K562 treated with DMSO at 1 percent for 24 hours (cell line): ENCODE results near the gene PRSS16. TPM values are rescaled to one million over a fixed set of nuclear protein-coding genes. Genes with fewer than 3 reads are reported as not detected.

Experiments
- total RNA-seq: library from RNA; unstranded; fragments of 300-600 nt; gene quantifications from 2 replicates; pipeline ENCODE4 v1.2.3, GENCODE V29; 2022; ENCODE audit warnings: low read depth; ENCODE audit not compliant: insufficient read depth

PRSS16 gene, protein sequence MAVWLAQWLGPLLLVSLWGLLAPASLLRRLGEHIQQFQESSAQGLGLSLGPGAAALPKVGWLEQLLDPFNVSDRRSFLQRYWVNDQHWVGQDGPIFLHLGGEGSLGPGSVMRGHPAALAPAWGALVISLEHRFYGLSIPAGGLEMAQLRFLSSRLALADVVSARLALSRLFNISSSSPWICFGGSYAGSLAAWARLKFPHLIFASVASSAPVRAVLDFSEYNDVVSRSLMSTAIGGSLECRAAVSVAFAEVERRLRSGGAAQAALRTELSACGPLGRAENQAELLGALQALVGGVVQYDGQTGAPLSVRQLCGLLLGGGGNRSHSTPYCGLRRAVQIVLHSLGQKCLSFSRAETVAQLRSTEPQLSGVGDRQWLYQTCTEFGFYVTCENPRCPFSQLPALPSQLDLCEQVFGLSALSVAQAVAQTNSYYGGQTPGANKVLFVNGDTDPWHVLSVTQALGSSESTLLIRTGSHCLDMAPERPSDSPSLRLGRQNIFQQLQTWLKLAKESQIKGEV
- total RNA-seq: 72.5 and 74.5 TPM in 2 replicates

DNA sequence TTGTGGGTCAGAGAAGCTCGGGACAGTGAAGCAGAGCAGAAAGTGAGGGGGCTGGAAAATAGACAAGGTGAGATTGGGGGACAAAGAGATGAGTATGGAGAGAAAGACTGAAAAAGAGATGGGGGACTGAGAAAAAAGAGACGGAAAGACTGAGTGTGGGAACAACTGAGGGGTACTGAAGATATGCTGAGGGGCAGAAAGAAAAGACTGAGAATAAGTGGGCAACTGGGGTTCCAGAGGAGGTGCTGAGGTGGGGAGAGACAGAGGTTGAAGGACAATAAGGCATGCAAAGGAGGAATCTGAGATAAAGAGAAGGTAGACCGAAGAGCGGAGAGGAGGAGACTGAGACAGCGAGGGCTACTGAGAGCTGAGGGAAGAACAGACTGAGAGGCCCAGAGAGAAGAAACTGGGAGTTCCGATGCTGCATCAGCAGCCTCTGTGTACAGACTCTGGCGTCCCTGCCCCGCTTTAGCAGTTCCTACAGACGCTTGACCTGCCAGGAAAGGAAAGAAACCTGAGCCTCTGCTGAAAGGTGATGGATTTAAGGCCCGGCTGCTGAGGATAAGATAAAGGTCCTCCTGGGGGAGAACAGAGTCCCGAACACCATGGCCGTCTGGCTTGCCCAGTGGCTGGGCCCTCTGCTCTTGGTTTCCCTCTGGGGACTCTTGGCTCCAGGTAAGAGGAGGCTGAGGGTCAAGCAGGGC, at the start of gene PRSS16:
Gene PRSS16 (plus strand): TSS at position 569 of the 704 bp plus-strand sequence. CDS start 37 bp downstream, at position 606.

Other genes with a start within 250 kb of the PRSS16 start
- not detected in 2 replicates for gene POM121L2, start 64.6 kb downstream of the PRSS16 start, total RNA-seq
- gene ZNF391, start 141.1 kb downstream of the PRSS16 start, total RNA-seq: 3.3 and 8.7 TPM in 2 replicates
- 6.8 and 10.7 TPM in 2 replicates for gene ZNF184, start 225.4 kb downstream of the PRSS16 start, total RNA-seq